Activated CD4-positive, alpha-beta T cell treated with anti-CD3 and anti-CD28 coated beads for 1 hour (primary cell): ENCODE results near the gene LAMA4.

Source experiments
- DNase-seq: peaks from one replicate; pipeline ENCODE4 v3.0.0-alpha.2; 2020

LAMA4 gene

DNA sequence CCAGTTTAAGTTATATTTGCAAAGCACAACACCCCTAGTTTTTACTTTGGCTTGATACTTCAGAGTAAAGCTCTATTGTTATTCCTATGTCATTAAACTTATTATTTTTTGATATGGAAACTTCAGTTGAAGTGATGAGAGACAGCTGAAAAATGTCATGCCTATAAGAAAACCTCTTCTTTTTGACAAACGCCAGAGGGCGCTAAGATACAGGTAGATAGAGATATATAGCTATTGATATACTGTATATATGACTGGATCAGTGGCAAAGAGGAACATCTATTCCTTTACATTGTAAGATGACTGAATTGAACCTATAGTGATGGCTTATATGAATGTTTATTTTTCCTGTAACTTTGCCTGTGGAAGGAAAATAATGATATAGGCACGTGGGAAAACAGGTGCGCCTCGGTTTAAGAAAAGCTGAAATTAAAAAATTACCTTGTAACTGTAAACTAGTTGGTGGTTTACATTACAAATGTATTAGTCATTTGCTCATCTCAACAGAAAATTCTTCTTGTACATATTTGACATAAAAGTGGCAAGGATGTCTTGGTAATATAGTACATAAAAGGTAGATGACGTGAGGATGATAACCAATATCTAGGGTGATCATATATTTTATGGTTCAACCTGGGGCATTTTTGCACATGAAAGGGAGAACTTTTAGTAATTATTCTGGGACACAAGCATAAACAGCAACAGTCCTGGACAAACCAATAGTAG is 74.1 kb downstream of the LAMA4 start:
- no peak for DNase-seq

- no peak for DNase-seq
Measured at GRCh38 chr6:112179631-112180030, 74.7 kb downstream of the LAMA4 start.

DNA sequence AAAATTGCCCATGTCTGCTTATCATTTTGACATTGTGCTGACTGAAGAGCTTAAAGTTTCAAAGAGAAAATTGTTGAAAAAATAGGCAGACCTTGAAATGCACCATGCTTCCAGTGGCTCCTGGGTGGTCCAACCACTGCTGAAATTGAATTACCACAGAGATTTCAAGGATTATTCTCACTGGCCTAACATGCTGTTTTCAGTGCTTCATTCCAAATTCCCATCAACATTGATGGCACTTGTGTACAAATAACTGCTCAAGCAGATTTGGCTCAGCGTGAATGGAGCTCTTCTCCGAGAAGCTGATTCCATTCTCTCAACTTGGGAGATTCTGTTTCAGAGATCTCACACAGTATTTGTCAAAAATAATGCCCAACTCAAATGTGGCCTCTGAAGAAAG is 75.5 kb downstream of the LAMA4 start:
- DNase-seq, result no peak

DNA sequence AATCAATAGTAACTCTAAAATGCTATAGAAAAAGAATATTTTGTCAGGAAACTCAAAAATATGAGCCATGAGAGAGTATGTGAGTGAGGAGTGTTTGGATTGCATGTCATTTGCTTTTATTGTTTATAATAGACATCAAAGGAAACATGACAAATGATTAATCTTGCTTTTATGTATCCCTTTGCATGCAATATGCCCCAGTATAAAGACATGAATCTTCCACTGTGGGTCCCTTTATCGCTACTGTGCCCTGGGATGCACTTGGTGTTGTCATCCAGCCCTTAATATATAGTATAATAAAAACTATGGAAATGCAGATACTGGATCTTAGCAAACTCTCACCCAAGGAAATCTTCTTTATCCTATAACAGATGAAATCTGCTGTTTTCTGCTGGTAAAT is 77.3 kb downstream of the LAMA4 start:
- DNase-seq, result no peak

GRCh38 chr6:112176175-112176574 is 78.2 kb downstream of the LAMA4 start:
- DNase-seq, result no peak

DNA sequence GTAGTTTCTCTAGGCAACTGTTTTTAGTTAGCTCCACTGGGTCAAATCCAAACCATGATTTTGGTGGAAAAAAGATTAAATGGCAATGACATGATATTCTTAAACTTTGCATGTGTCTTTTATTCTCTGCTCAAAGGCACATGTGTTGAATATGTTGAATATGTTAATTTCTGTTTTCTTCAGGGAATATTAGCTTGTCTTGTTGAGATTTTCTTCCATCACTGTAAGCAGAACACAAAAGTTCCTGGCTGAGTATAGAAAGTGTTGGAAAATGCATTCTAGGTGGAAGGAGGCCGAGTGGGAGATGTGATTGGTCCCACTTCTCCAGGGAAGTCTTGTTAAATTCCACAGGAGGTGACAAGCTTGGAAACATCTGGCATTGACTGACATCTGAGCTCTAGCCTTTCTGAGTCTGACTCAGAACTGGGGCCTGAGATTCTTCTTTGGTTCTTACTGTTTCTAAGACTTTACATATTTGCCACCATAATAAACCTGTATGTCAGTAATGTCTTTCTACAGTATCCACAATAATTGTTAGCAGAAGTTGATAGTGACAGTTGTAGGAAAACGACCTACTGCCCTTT is 81.1 kb downstream of the LAMA4 start:
- DNase-seq, result no peak

DNA sequence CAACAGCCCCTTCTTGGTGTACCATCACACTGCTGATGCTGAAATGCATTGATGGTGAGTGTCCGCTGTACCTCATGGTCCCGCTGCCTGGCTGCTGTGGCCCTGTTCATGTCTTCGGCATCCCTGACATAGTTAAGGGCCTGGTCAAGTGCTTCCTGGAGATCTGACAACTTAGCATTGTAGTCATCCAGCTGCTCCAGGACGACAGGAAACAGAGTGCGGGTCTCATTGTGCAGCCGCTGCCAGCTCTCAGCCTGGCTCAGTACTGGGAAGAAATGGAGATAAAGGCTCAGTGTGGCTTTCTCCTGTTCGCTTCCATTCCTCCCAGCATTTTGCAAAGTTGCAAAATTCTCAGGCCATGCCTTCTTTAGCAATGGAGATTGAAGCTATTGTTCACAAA is 81.8 kb downstream of the LAMA4 start:
- no peak for DNase-seq

GRCh38 chr6:112169541-112169940 is 84.8 kb downstream of the LAMA4 start:
- no peak for DNase-seq

DNA sequence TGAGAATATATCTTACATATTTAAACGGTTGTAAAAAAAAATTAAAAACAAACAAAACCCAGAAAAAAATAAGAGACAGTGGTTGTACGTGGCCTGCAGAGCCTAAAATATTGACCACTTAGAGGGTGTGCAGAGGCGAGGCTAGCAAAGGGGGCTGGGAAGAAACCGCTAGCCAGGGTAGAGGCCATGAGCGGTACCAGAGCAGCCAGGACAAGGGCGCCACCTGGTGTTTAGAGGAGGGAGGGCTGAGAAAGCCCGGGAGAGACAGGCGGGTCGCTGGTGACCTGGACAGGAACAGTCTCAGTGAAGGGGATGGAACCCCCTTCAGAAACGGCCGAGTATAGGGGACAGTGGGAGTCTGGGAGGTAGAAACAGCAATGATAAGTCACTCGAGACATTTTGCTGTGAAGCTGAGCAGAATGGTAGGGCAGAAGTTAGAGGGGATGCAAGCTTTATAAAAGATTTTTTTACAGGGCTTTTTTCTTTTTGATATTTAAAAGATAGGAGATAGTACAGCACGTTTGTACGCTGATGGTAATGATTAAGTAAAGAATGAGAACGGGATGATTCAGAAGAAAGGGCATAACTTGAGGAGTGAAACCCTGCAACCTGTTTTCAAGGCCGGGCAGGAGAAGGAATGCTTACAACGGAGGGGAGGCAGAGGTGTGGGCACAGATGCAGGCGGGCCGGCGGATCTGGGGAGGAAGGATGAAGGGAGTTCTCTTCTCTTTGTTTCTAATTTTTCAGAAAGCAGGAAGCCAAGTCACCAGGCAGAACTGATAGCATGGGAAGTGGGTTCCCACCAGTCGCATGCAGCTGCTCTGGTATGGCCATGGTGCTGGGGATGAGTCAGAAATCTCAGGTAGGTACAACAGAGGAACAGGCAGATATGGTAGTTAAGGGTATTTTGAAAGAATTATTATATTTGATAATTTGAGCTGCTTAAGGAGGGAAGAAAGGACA is 90.8 kb downstream of the LAMA4 start:
- DNase-seq, result peak; percentile 59

DNA sequence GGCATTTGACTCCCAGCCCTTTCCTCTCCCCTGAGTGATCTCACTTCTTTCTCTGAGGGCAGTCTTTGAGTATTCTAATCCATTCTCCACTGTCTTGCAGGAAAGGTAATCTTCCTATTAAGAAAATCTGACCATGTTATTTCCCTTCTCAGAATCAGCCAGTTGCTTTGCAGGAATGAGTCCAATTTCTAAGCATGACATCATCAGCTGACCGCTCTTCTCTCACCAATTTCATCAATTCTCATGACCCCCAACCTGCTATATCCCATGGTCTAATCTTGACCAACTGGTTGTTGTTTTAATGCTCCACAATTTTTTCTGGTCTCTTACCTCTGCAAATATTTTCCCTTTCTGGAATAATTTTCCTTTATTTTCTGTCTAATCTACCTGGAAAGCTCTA is 93.6 kb downstream of the LAMA4 start:
- no peak for DNase-seq

DNA sequence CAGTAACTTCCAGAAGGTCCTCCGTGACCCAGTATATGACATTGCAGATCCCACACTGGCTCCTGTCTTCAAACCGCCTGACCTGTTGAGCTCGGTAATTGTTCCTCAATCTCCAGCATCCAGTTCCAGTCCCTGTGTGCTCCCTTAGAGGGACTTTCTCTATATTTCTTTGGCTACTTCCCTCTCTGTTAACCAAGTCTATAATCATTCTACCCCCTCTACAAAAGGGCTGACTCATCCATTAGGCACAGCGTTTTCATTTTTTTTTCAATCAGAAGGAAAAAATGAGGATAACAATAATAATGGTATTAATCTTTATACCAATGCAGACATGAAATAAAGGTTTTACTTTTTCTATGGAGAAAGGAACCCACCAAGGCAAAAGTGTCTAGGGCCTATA is 97.7 kb downstream of the LAMA4 start:
- DNase-seq, result no peak

DNA sequence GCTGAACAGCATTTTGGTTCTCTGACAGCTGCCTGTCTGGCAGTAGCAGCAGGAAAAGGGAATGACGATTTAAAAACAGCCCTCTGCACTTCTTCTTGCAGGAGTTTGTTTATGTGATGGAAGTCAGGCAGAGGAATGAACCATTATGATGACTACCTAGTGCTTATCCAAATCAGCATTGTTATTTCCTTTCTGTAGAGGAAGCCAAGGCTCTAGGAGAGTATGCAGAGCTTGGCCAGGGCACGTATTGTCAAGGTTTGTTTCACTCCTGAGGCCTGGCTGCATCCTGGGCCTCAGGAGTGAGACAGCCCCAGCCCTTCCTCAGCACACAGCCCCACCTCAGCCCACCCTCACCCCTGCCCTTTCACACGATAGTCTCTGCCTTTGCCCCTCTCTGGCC is 98.5 kb downstream of the LAMA4 start:
- no peak for DNase-seq

DNA sequence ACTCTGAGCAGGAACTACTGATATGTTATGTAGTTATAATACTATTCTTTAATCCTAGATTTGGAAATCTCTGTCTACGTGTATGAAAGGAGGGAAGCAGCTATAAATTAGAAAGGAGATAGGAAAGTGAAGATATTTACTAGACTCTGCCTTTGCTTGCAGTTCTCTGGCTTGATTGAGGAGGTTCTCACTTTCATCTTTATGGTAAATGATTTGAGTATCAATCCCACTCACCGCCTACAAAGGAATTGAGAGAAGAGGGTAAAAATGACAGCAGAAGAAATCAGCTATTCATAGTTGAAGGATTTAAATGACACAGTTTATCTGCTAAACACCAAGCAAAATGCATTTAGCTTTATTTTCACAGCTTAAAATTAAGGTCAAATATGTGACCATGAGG is 99.7 kb downstream of the LAMA4 start:
- no peak for DNase-seq

DNA sequence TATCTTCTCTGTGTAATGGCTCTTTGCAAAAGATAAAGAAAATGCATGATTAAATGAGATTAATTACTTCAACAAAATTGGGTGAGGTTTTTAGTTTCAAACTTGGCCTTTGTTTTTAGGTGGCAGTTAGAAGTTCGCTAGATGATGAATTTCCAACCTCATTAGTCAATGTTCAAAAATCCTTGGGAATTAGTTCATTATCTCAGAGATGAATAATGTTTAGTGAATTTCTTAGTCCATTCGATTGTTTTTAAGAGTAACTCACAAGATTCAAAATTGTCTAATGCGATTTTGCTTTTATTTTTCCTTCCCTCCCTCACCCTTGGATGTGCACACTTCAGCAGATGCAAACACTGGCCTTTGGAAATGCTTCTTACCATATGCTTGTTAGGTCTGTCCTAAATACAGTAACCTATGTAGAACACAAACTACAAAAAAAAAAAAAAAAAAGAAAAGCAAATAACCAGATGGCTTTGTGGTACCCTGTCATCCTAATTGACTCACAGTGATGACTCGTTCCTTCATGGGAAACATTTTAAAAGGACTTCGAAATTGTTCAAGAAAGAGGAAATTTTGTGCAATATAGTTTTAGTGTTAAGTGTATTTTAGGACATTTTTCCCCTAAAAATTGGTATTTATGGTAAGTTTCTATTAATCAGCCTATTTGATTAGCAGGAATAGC is 100.3 kb downstream of the LAMA4 start:
- no peak for DNase-seq

- DNase-seq, result no peak
Measured at GRCh38 chr6:112150363-112150762, 104.0 kb downstream of the LAMA4 start.

DNA sequence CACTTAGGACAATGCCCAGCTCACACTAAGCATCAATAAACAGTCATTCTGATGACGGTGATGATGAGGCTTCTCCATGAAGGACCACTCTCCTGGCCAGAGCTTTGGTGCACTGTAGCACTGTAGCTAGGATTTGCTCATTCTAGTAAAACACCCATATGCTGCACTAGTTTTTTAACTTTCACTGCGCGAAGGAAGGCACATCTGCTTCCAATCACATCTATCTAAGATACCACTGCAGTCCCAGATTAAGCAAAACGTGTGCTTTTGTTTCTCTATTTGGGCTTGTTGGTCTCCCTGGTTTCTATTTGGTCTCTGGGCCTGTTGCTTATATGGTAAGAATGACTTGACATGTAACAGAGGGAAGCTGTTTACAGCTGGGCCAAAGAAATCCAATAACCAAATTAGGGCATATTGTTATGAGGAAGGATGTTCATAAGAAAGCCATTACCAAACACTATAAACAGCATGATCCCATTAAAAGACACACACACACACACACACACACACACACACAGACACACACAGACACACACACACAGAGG is 104.6 kb downstream of the LAMA4 start:
- DNase-seq, result no peak

- DNase-seq, result no peak
Measured at GRCh38 chr6:112149236-112149635, 105.1 kb downstream of the LAMA4 start.

DNA sequence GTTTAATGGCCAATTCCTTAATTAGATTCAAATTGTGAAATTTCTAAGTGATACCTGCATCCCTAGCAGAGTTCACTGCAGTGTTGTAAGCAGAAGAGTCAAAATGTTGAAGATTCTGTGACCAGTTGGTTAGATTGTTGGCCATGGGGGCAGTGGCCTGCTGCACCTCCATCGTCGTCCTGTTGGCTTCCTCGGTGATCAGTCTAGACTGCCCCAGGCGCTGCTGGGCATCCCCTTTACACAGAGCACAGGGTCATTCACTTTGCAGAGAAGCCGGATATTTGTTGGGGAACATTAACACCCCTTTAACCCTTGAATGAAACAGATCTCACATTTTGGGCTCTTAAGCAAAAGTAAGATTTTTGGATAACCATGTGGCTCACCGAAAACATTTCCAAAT is 106.3 kb downstream of the LAMA4 start:
- DNase-seq, result no peak

DNA sequence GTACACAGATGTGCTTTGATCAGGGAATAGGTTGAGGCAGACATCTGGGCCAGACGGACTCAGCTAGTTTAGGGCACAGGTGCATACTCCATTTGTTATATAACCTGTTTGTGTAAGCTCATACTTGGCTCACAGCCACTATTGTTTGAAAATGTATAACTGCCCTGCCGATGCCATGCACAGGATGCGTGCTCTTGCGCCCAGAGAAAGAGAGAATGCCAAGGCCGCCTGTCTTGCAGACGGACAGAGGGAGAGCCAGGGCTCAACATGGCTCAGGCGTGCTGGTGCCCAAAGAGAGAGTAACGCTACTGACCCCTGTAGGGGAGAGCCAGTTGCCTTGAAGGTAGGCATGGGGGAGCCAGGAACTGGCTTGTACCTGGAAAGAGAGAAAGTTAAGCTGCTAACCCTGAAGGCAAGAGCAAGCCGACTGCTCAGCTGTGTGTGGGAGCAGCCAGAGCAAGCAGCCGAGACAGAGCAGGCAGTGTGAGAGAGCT is 109.2 kb downstream of the LAMA4 start:
- no peak for DNase-seq

- DNase-seq, result no peak
Measured at GRCh38 chr6:112144145-112144926, 110.0 kb downstream of the LAMA4 start.

GRCh38 chr6:112141707-112142106 is 112.7 kb downstream of the LAMA4 start:
- no peak for DNase-seq

- DNase-seq, result no peak
Measured at GRCh38 chr6:112139052-112139451, 115.3 kb downstream of the LAMA4 start.
